ENCODE data around the gene ATXN10. TPM values are rescaled to one million over a fixed set of nuclear protein-coding genes. Genes with fewer than 3 reads are reported as not detected.
"Not testable (repeated sequence)": the region's sequence is repeated elsewhere in the genome, so short reads cannot be mapped to it uniquely, and the experiment has no call there.

The ATXN10 gene
- total RNA-seq, 1 experiment from 2014 or later, result 116 TPM

DNA sequence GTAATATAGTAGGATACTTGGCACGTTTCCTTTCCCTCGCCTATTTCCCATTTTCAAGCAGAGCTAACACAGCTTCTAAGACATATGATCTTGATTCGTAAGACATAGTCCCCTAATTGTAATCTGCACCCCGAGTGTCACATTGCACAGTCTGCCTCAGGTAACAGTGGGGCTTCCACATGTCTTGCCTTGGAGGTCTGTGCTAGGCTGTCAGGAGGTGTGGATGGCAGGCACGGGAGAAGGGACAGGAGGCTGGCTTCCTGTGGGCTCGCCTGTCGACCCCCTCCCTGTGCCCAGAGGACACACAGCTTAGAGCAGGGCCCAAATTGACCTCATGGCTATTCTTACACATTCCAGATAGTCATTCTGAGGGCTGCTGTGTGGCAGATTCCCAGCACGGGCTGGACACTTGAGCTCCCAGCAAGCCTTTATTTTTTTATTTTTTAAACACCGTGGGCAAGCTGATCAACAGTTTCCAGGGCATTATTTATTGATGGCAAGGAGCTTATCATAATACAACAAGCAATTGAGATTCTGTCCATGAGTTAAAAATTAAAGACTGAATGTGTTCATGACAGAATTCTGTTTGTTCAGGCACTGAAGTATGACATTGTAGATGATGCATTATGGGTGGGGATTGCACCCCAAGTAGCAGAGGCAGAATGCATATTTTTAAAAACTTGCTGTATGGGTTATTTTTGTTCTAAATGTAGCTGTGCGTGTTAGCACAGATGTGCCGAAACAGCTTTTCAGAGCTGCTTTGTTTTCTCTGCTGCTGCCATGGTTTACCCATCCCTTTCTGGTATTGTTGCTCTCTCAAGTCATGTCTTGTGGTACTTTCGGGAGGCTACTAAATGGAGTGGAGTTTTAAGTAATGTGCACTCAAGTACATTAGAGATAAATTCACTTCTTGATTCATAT, 113.0 kb downstream of the ATXN10 start:
- DNase-seq (ENCODE audit: low read depth), result no peak

GRCh38 chr22:45785458-45785857, 113.8 kb downstream of the ATXN10 start:
- DNase-seq (ENCODE audit: low read depth), result no peak

DNA sequence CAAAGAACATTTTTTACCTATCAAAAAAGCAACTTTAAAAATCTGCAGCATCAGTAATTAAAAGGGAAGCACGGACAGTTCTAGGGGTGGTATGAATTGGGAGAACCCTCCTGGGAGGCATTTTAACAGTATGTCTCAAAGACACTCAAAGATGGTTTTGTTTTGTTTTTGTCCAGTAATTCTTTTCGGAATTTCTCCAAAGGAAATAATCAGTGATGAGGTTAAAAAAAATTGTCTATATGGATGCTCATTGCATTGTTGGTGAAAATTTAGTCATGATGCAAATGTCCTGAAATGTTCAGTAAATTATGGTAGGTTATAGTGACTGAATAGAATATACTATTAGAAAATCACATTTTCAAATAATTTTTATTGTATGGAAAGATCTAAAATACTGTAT, 115.1 kb downstream of the ATXN10 start:
- DNase-seq (ENCODE audit: low read depth), result no peak

DNA sequence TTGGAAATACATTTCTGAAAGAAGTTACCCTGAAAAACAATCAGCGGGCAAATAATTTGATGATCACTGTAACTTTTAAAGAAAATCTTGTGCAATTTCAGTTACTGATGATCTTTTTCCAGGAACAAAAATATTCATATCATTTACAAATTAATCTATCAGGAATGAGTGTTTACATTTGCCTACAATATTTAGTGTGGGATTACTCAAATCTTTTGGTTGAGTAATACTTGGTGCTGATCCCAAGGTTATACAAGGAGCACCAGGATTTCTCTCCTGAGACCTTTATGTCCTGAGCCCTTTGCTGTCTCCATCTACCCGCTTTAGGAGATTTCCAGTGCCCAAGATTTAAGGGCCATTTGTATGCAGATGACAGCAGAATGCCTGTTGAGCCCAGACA, 116.1 kb downstream of the ATXN10 start:
- DNase-seq (ENCODE audit: low read depth), result no peak

GRCh38 chr22:45788522-45788921, 116.9 kb downstream of the ATXN10 start:
- no peak for DNase-seq (ENCODE audit: low read depth)

GRCh38 chr22:45790401-45790800, 118.8 kb downstream of the ATXN10 start:
- DNase-seq (ENCODE audit: low read depth), result no peak

DNA sequence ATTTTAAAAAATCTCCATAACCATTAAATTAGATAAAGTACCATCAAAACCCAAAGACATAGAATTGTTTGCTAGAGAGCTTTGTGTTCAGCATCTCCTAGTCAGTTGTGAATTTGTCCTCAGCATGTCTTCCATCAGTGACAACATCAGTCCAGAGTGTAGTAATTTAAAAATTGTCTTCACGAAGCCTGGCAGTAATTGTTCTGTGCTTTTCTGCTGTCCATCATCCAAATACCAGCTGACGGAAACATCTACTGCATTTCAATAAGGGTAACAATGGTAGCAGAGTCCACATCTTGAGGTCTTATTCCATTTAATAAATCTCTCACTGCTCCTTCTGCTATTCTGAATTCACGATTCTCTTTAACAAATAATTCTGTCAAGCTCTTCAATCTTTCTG, 121.5 kb downstream of the ATXN10 start:
- DNase-seq (ENCODE audit: low read depth), result no peak

DNA sequence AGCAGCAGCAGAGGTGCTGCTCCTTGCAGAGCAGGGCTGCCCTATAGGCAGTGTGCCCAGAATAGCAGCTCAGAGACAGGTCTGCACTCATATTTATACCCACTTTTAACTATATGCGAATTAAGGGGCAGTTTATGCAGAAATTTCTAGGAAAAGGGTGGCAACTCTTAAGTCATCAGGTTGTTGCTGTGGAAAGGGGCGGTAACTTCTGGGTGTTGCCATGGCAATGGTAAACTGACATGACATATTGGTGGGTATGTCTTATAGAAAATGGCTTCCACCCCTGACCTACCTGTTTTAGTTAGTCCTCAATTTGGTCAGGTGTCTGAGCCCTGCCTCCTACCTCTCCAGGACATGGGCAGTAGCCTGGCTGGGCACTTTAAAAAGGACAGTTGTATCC, 122.3 kb downstream of the ATXN10 start:
- DNase-seq (ENCODE audit: low read depth), result no peak

GRCh38 chr22:45796009-45796408, 124.4 kb downstream of the ATXN10 start:
- not testable (repeated sequence) for DNase-seq (ENCODE audit: low read depth)

DNA sequence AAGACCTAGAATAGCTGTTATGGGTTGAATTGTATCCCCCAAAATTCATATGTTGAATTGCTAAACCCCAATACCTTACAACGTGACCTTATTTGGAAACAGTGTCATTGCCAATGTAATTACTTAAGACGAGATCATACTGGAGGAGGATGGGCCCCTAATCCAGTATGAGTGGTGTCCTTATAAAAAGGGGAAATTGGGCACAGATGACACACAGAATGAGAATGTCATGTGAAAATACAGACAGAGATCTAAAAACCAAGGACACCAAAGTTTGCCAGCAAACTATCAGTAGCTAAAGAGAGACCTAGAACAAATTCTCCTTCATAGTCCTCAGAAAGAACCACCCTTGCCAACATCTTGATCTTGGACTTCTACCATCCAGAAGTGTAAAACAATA, 127.7 kb downstream of the ATXN10 start:
- no peak for DNase-seq (ENCODE audit: low read depth)

DNA sequence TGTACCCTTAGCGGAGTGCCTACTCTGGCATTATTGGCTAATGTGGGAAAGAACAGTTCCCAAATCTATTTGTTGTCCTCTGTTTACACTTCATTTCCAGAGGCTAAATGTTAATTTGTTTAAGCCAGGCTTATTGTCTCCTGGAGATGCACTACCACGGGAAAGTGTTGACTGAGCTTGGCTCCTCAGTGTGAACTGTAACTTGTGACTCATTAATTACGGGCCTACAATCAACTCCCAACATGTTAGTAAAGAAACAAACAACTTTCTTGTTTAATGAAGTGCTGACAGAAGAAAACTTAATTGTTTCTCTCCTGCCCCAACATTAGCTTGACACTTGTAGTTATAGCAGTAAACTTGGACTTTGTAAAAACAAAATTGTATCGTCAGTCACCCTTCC, 130.4 kb downstream of the ATXN10 start:
- DNase-seq (ENCODE audit: low read depth), result no peak

GRCh38 chr22:45804319-45804985, 132.8 kb downstream of the ATXN10 start:
- no peak for DNase-seq (ENCODE audit: low read depth)

GRCh38 chr22:45804986-45805325, 133.3 kb downstream of the ATXN10 start:
- peak; percentile 82 for DNase-seq (ENCODE audit: low read depth)

GRCh38 chr22:45805413-45805812, 133.8 kb downstream of the ATXN10 start:
- peak; percentile 15 for DNase-seq (ENCODE audit: low read depth)

- DNase-seq (ENCODE audit: low read depth), result peak; percentile 38
These were observed 135.7 kb downstream of the ATXN10 start for GRCh38 chr22:45807156-45807915.

DNA sequence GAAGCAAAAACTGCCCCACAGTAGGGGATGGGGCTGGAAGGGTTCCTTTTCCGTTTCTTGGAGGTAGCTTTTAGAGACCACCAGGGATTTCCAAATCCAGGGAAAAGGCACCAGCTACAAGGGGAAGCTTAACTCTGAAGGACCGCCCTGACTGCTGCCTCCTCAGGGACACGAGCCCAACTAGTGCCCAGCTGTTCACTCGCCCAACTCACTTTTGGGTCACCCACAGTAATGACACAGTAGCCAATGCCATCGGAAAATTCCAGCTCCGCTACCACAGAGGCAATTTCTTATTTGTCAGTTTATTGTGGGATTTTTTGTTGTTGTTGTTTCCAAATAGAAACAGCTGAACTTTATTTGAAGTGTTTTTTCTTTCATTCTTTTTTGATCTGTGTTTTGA, 141.3 kb downstream of the ATXN10 start:
- no peak for DNase-seq (ENCODE audit: low read depth)

DNA sequence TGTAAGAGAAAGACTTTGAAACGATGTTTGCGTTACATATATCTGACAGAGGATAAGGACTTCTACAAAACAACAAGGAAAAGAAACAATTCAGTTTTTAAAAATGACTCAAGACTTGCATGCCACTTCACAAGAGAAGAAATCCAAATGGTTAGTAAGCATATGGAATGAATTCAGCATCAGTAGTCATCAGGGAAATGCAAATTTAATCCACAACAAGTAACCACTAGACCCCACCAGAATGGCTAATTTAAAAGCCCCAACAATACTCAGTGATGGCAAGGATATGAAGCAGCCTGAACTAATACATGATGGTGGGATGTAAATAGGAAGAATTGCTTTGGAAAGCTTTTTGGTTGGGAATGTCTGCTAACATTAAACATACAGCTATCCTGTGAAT, 142.6 kb downstream of the ATXN10 start:
- DNase-seq (ENCODE audit: low read depth), result no peak

DNA sequence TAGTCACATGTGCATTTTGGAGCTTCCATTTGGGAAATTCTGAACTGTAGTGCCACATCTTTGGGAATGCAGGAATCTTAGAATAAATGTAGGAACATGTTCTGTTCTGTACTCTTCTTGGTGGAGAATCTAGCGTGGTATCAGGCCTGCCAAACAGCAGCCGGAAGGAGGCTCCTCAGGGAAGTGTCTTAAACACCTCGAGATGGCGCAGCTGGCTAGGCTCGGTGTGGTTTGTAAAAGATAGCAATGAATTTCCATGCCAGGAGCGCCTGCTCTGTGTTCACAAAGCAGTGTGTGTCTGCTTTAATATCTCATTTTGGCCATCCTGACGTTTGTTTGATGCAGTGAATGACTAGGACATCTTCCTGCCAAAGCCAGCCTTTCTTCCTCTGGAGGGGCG, 145.1 kb downstream of the ATXN10 start:
- DNase-seq (ENCODE audit: low read depth), result no peak

- DNase-seq (ENCODE audit: low read depth), result no peak
These were observed 146.2 kb downstream of the ATXN10 start for GRCh38 chr22:45817745-45818423.

GRCh38 chr22:45818424-45819085, 146.9 kb downstream of the ATXN10 start:
- DNase-seq (ENCODE audit: low read depth), result no peak

- DNase-seq (ENCODE audit: low read depth), result no peak
These were observed 147.7 kb downstream of the ATXN10 start for GRCh38 chr22:45819305-45819704.
